Transverse colon (tissue), 4 donors: Measurements from ENCODE around the gene AQP12B.

Experiments used
- CTCF ChIP-seq, 5 experiments: fragments of 200-600 bp in 3 of 5; fragments of 450-650 bp in 2 of 5; sonication (generic) in 3 of 5; IDR thresholded peaks; 1 replicate in 2 of 5; 2 replicates in 3 of 5; pipeline ENCODE4 v1.5.1; 2016 to 2017; ENCODE audit warnings: antibody characterized with exemption in 5 of 5, inconsistent platforms in 3 of 5, mild to moderate bottlenecking in 2 of 5, moderate library complexity in 1 of 5
- EP300 ChIP-seq: sonication (generic); formaldehyde crosslinking; IDR thresholded peaks from one replicate; pipeline ENCODE4 v1.6.1; 2017; ENCODE audit warnings: antibody characterized with exemption, low read depth
- POLR2A ChIP-seq: fragments of 450-650 bp; IDR thresholded peaks from one replicate; pipeline ENCODE4 v1.6.1; 2016; ENCODE audit warnings: antibody characterized with exemption, mild to moderate bottlenecking, moderate library complexity
- POLR2AphosphoS5 ChIP-seq, 3 donors: sonication (generic); formaldehyde crosslinking; IDR thresholded peaks; one replicate each; pipeline ENCODE4 v1.6.1; 2016; ENCODE audit warnings: antibody characterized with exemption in 3 of 3

GRCh38 chr2:240643811-240644150 lies 38.9 kb downstream of the AQP12B start:
- no peak for TF ChIP-seq POLR2A
- no peak for TF ChIP-seq CTCF (IDR thresholded peaks at IDR 0.05)
- no peak for TF ChIP-seq EP300
- TF ChIP-seq POLR2AphosphoS5 (IDR thresholded peaks at IDR 0.05) = no peak
